ENCODE data around the gene PACS2.
"Not testable (repeated sequence)": the region's sequence is repeated elsewhere in the genome, so short reads cannot be mapped to it uniquely, and the experiment has no call there.

The PACS2 gene

GRCh38 chr14:105314287-105315200 is at the start of gene PACS2:
TSS of gene PACS2 (plus strand) at chr14:105314748. CDS start at chr14:105314919, 171 bp downstream.
- DNase-seq (ENCODE audit: low read depth in 2 of 2), result peak; percentile 77 to 80

- DNase-seq (ENCODE audit: low read depth in 2 of 2), result no peak
Observed at GRCh38 chr14:105267820-105268548, 46.6 kb upstream of the PACS2 start.

- DNase-seq (ENCODE audit: low read depth in 2 of 2), result no peak
Observed at GRCh38 chr14:105268736-105269354, 45.7 kb upstream of the PACS2 start.

- DNase-seq (ENCODE audit: low read depth in 2 of 2), result no peak
Observed at GRCh38 chr14:105269405-105269804, 45.1 kb upstream of the PACS2 start.

DNA sequence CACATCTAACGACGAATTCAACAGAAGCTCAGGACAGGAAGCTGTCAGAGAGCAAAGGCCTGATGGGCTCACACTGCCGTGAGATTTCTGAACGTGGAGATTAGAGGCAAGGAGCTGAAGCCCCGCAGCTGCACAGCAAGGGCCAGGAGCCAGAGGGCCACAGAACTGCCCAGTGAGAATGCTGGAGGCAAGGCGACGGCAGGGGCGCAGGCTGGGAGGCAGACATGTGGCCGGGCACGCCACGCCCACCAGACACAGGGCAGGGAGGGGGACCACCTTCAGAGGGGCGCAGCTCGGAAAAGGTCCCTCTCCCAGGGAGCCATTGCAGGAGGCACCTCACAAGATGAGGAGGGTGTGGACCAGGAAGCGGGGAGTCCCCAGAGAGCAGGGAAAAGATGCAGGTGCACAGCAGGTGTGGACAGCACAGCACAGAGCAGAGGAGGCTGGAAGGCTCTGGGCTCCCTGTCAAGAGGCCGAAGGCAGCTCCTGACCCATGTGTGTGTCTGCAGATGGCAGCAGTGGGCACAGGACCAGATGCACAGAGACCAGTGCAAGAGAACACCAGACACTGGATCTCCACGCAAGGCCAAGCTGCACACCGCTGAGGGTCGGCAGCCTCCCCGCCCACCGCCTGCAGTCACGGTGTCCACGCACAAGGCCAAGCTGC is 43.2 kb upstream of the PACS2 start:
- DNase-seq (ENCODE audit: low read depth in 2 of 2), result no peak

GRCh38 chr14:105272623-105273022 is 41.9 kb upstream of the PACS2 start:
- DNase-seq (ENCODE audit: low read depth in 2 of 2), result no peak

GRCh38 chr14:105273062-105273461 is 41.5 kb upstream of the PACS2 start:
- no peak for DNase-seq (ENCODE audit: low read depth in 2 of 2)

GRCh38 chr14:105274637-105275036 is 39.9 kb upstream of the PACS2 start:
- no peak for DNase-seq (ENCODE audit: low read depth in 2 of 2)

DNA sequence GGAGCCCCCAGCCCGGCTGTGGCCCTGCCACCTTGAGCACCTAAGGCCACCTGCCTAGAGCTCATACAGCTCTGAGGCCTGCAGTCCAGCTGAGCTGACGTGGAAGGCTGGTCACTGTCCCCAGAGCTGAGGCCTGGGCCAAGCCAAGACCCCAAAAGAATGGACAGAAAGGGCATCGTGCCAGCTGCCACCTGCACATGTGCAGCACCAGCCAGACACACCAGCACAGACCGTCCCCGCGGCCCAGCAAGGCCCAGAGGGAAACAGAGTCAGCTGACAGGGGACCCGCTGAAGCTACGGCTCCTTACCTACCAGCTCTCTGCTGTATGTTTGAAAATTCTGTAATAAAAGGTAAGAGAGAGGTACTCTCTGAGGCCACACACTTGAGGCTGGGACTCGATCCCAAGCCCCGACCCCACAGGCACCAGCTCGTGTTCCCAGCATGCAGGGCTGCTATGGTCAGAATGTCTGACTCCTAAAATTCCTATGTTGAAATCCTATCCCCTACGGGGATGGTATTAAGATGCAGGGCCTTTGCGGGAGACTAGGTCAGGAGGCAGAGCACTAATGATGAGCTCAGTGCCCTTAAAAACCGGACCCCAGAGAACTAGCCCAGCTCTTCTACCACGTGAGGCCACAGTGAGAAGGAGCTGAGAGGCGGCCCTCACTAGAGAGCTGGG is 39.1 kb upstream of the PACS2 start:
- DNase-seq (ENCODE audit: low read depth in 2 of 2), result peak; percentile 29 to 30

DNA sequence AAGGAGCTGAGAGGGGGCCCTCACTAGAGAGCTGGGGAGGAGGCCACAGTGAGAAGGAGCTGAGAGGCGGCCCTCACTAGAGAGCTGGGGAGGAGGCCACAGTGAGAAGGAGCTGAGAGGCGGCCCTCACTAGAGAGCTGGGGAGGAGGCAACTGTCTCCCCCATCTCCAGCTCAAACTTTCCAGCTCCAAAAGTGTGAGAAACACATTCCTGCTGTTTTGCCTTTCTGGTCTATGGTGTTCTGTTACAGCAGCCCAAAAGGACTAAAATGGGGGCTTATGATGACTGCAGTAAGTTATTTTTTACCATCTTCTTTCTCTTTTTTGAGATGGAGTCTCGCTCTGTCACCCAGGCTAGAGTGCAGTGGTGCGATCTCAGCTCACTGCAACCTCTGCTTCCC is 37.1 kb upstream of the PACS2 start:
- DNase-seq (ENCODE audit: low read depth in 2 of 2), result not testable (repeated sequence)

DNA sequence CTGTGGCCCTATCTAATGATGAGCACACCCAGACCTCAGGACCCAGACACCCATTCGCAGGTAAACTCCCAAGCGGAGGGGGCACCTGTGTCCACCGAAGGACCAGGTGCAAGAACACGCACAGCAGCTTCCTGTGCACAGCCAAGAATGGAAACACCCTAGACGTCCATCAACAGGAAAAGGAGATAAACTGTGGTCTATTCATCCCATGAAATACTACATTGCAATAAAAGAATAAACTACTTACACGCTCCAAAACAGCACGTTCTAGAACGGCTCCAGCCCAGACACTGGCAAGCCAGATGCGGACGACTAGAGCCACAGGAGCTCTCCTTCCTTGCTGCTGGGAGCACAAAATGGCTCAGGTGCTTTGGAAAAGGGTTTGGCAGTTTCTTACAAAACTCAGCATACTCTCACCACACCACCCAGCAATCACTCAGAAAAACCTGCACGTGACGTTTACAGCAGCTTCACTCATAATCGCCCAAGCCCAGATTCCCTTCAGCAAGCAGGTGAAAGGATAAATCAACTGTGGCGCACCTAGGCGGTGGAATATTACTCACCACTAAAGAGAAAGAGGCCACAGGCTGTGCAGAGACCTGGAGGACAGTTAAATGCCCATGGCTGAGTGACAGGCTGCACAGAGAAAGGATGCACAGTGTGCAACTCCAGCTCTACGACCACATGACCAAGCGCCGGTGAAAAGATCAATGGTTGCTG is 34.7 kb upstream of the PACS2 start:
- DNase-seq (ENCODE audit: low read depth in 2 of 2), result no peak

GRCh38 chr14:105280525-105280924 is 34.0 kb upstream of the PACS2 start:
- DNase-seq (ENCODE audit: low read depth in 2 of 2), result no peak

DNA sequence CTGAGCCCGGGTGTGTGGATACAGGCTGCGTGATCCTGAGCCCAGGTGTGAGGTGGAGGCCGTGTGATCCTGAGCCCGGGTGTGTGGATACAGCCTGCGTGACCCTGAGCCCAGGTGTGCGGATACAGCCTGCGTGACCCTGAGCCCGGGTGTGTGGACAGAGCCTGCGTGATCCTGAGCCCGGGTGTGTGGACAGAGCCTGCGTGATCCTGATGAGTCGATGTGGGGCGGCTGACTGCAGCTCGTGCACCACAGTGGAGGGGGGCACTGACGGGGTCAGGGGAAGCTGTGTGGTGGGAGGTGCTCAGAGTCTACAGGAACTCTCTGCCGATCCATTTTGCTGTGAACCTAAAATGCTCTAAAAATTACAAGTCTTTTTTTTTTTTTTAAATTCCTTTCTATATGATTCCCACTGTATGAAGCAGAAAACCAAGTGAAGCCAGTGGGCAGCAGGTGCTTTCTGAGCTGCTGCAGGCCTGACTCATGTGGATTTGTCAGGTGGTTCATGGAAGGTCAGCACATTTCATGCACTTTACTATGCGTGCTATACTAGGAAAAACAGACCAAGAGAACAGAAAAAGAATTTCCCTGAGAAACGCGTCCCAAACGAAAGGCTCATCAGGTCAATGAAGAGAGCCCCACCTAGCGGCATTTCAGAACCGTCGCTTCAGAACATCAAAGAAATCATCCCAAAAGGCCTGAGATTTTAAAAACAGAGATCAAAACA is 33.0 kb upstream of the PACS2 start:
- peak; percentile 27 to 30 for DNase-seq (ENCODE audit: low read depth in 2 of 2)

DNA sequence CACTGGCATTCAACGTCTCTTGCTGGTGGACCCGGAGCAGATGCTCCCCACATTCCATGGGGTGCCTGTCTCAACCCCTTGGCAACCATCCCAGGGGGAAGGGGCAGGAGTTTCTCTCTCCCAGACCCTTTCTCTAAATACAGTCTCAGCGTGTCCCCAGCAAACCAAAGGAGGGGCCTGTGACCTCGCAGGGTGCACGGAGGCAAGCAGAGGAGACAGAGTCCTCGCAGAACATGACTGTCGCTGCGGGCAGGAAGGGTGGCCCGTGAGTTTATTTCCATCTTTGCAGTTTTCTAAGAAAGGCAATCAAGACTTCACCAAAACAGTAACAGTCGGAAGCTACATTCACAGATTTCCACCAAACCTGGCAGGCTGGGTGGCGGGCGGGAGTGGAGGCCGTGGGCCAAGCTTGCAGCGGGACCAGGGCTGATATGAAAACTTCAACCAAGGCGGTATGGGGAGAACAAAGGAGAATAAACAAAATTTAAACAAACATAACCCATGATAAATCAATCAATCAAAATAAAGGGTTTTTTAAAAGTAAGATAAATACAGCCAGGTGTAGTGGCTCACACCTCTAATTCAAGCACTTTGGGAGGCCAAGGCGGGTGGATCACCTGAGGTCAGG is 32.3 kb upstream of the PACS2 start:
- no peak for DNase-seq (ENCODE audit: low read depth in 2 of 2)

DNA sequence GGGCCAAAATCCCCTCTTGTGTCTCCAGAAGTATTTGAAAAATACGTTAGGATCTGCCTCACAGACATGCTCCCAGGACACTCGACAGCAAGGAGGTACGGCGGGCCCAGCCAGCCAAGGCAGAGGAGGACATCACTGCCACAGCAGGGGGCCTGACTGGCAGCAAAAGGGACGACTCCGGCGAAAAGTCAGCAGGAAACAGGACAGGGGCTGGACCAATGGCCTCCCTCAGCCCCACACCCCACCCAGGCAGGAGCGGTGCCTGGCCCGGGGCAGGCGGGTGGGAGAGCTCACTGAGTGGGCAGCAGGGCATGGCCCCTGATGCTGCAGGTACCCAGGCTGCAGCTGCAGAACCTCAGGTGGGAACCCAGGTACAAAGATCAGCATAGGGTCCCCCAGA is 31.5 kb upstream of the PACS2 start:
- no peak for DNase-seq (ENCODE audit: low read depth in 2 of 2)

DNA sequence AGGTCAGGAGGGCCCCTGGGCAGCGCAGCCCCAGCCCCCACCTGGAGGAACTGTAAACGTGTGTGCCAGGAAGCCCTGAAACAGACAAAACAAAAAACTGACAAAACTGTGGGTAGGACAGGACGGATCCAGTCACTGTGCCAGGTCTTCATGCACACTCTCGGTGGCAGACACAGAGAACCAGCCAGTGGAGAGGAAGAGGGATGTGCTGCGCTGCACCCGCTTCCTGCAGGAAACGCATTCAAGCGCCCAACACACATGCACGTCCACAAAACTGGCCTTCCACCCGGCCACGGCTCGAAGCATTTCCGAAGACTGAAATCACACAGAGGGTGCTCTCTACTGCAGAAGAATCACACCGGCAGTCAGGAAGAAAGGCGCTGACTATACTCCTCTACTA is 30.6 kb upstream of the PACS2 start:
- no peak for DNase-seq (ENCODE audit: low read depth in 2 of 2)

DNA sequence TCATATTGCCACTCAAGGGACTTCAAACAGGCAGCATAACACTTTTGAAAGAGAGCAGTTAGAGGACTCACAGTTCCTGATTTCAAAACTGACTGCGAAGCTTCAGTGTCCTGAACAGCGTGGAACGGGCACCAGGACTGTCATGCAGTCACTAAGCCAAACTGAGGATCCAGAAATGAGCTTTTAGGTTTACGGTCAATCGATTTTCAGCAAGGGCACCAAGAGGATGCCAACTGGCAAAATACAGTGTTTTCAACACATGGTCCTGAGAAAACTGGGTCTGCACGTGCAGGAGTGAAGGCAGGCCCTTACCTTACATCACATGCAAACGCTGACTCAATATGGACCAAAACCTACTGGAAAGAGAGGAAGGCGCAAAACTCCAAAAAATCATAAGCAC is 29.4 kb upstream of the PACS2 start:
- no peak for DNase-seq (ENCODE audit: low read depth in 2 of 2)

DNA sequence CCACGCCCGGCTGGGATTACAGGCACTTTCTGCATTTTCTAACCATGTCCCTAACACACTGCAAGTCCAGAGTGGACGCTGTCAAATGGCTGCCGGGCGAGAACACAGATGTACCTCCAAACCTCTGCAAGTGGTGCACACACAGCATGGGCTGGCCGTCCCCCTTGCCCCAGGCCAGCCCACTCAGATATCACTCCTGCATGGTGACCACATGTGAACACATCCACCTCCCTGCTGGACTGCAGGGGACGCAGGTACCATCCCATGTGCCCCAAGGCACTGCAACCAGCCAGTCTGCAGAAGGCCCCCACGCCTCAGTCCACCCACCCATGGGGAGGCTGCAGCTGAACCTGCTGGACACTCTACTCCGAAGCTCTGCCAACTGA is 27.8 kb upstream of the PACS2 start:
- DNase-seq (ENCODE audit: low read depth in 2 of 2), result no peak

DNA sequence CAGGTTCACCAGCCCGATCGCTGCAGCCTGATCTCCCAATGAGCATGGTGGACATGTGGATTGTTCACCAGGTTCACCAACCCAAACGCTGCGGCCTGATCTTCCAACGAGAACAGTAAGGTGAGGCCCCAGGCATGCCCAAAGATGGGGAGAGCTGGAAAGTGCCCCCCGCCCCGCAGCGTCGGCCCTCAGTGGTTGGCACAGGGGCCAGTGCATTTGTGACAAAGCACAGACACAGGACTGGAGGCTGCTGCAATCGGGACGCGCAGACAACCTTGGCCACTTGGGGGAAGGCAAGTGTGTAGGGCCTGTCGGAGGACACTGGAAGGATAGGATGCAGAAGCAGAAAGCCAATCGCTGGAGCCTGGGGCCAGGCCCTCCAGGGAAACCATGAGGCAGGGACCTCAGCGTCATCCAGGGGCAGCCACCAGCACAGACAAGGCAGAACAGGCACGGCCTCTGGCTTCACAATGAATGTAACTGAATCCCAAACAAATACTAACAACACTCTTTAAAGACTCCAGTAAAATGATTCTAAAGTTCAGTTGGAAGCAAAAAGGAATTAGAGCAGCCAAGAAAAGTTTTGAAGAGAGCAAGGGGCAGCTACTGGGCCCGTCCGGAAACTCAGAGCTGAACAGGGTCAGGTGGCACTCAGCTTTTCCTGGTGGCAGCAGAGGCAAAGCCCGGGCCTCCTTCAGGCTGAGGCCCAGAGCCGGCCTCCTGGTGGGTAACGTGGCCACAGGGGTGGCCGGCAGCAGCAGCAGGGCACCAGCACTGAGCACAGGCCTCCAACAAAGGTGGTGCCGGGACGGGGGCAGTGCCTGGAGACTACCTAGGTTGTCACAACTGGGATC is 27.1 kb upstream of the PACS2 start:
- no peak for DNase-seq (ENCODE audit: low read depth in 2 of 2)
